SK-N-SH (cell line): ENCODE results near the gene HOXB8. TPM values are rescaled to one million over a fixed set of nuclear protein-coding genes. Genes with fewer than 3 reads are reported as not detected.

ENCODE experiments used
- CTCF ChIA-PET: fragments of 300-600, 350-600 bp; formaldehyde crosslinking; extraction: SDS; loops from one replicate; lab custom pipeline; 2021; lab: Yijun Ruan, JAX
- POLR2A ChIA-PET: fragments of 350-600 bp; sonication (Branson Sonifier 250); formaldehyde crosslinking; extraction: SDS; loops from one replicate; lab custom pipeline; 2020; ENCODE audit warnings: antibody characterized with exemption, inconsistent platforms; lab: Yijun Ruan, JAX
- DNase-seq: peaks from one replicate; pipeline ENCODE4 v3.0.0; 2012
- H2AFZ ChIP-seq: fragments of 200-600 bp; sonication (generic); 2 replicates; pipeline ENCODE4 v1.8.1; 2016; ENCODE audit warnings: antibody characterized with exemption, mild to moderate bottlenecking, low read depth
- H3F3A ChIP-seq: fragments of 200-600 bp; sonication (generic); replicated peaks from 2 replicates; pipeline ENCODE3; 2016; ENCODE audit warnings: antibody characterized with exemption, mild to moderate bottlenecking; ENCODE audit not compliant: insufficient read depth
- H3K27ac ChIP-seq, 2 experiments: fragments of 200-500 bp in 1 of 2; fragments of 200-600 bp in 1 of 2; sonication (Bioruptor generic) in 1 of 2; sonication (generic), shearing (Covaris generic) in 1 of 2; 2 replicates each; pipeline versions ENCODE4 v1.5.1 to v1.6.1; 2014 to 2016; ENCODE audit warnings: low read depth in 2 of 2, inconsistent platforms in 1 of 2, low read length in 1 of 2, mild to moderate bottlenecking in 1 of 2, mixed read lengths in 1 of 2
- H3K27me3 ChIP-seq: fragments of 200-600 bp; sonication (generic), shearing (Covaris generic); 2 replicates; pipeline ENCODE4 v1.6.1; 2016; ENCODE audit warnings: mixed run types; ENCODE audit not compliant: insufficient read depth
- H3K36me3 ChIP-seq, 2 experiments: fragments of 200-500 bp in 1 of 2; fragments of 200-600 bp in 1 of 2; sonication (Bioruptor generic) in 1 of 2; sonication (generic) in 1 of 2; replicated peaks in 1 of 2; 2 replicates each; pipeline versions ENCODE3 to v1.5.1; 2014 to 2016; ENCODE audit warnings: low read length in 1 of 2, mild to moderate bottlenecking in 1 of 2; ENCODE audit not compliant: insufficient read depth in 2 of 2, control insufficient read depth in 1 of 2
- H3K4me1 ChIP-seq, 2 experiments: fragments of 200-500 bp in 1 of 2; fragments of 200-600 bp in 1 of 2; sonication (Bioruptor generic) in 1 of 2; sonication (generic), shearing (Covaris generic) in 1 of 2; 2 replicates each; pipeline versions ENCODE4 v1.5.1 to v1.6.1; 2014 to 2016; ENCODE audit warnings: low read depth in 1 of 2, low read length in 1 of 2, mixed run types in 1 of 2; ENCODE audit not compliant: insufficient read depth in 2 of 2, control insufficient read depth in 1 of 2
- H3K4me2 ChIP-seq: fragments of 200-600 bp; sonication (generic), shearing (Covaris generic); 2 replicates; pipeline ENCODE4 v1.6.1; 2017; ENCODE audit warnings: mixed run types
- H3K4me3 ChIP-seq, 2 experiments: fragments of 200-500 bp in 1 of 2; fragments of 200-600 bp in 1 of 2; sonication (Bioruptor generic) in 1 of 2; sonication (generic), shearing (Covaris generic) in 1 of 2; 2 replicates each; pipeline versions ENCODE4 v1.5.1 to v1.8.1; 2014 to 2016; ENCODE audit warnings: low read depth in 2 of 2, inconsistent platforms in 1 of 2, low read length in 1 of 2, mild to moderate bottlenecking in 1 of 2, mixed read lengths in 1 of 2, moderate library complexity in 1 of 2
- H3K79me2 ChIP-seq: fragments of 200-600 bp; sonication (generic); 2 replicates; pipeline ENCODE4 v1.8.1; 2017; ENCODE audit warnings: mild to moderate bottlenecking; ENCODE audit not compliant: insufficient read depth
- H3K9ac ChIP-seq: fragments of 200-600 bp; sonication (generic); 2 replicates; pipeline ENCODE4 v1.6.1; 2017; ENCODE audit warnings: mixed run types
- H3K9me2 ChIP-seq: fragments of 200-600 bp; sonication (generic); 2 replicates; pipeline ENCODE4 v1.6.1; 2017; ENCODE audit warnings: mixed run types
- H3K9me3 ChIP-seq: fragments of 200-600 bp; sonication (generic); 2 replicates; pipeline ENCODE4 v1.6.1; 2017; ENCODE audit warnings: mixed run types, mild to moderate bottlenecking, moderate library complexity
- H4K20me1 ChIP-seq: fragments of 200-600 bp; sonication (generic); 2 replicates; pipeline ENCODE4 v1.6.1; 2017; ENCODE audit warnings: mild to moderate bottlenecking, mixed run types; ENCODE audit not compliant: insufficient read depth
- EZH2phosphoT487 ChIP-seq: fragments of 200-600 bp; sonication (generic); IDR thresholded peaks from 2 replicates; pipeline ENCODE4 v1.6.1; 2017; ENCODE audit warnings: low read depth, mixed run types, mild to moderate bottlenecking, antibody characterized with exemption, moderate library complexity, borderline replicate concordance
- FOXJ3 ChIP-seq: sonication (generic); formaldehyde crosslinking; IDR thresholded peaks from 2 replicates; pipeline ENCODE4 v1.5.1; 2020; ENCODE audit warnings: mild to moderate bottlenecking, missing genetic modification reagents
- FOXM1 ChIP-seq: IDR thresholded peaks from 2 replicates; pipeline ENCODE4 v1.4.0; 2012; ENCODE audit warnings: low read depth, mild to moderate bottlenecking
- JUND ChIP-seq: IDR thresholded peaks from 2 replicates; pipeline ENCODE4 v1.4.0; 2012
- NRF1 ChIP-seq: IDR thresholded peaks from 2 replicates; pipeline ENCODE4 v1.6.1; 2012; ENCODE audit warnings: low read depth, mild to moderate bottlenecking, low read length
- SIN3A ChIP-seq: IDR thresholded peaks from 2 replicates; pipeline ENCODE4 v1.6.1; 2012; ENCODE audit warnings: low read depth, mild to moderate bottlenecking, low read length, moderate library complexity, borderline replicate concordance
- TCF12 ChIP-seq: IDR thresholded peaks from 2 replicates; pipeline ENCODE4 v1.4.0; 2012
- WGBS: methylation state at CpG from one replicate; pipeline ENCODE4 v1.1.6; 2017; ENCODE audit warnings: low lambda C conversion rate; 5-methylcytosine and 5-hydroxymethylcytosine counted together
- polyA plus RNA-seq, 3 experiments: library from polyadenylated mRNA; depleted of rRNA; stranded (reverse); fragments of >200 nt; gene quantifications; 2 replicates each; pipeline ENCODE4 v1.2.3, GENCODE V29; 2012
- TF ChIP-seq, protein P1 (sequence below): IDR thresholded peaks from 2 replicates; pipeline ENCODE4 v1.6.1; 2012; ENCODE audit warnings: mild to moderate bottlenecking, low read depth, low read length, moderate library complexity
- TF ChIP-seq, protein P2 (sequence below): IDR thresholded peaks from 2 replicates; pipeline ENCODE4 v1.4.0; 2012; ENCODE audit warnings: low read depth, borderline replicate concordance

The HOXB8 gene
- polyA plus RNA-seq, 1 of the 3 experiments (the other 2 are of a cell fraction) = not detected

GRCh38 chr17:48634493-48635208, 19.6 kb upstream of the HOXB8 start:
- H3F3A ChIP-seq = no peaks in the 10 kb centered on the region
- H3K79me2 ChIP-seq = no peaks in the 10 kb centered on the region
- CTCF ChIA-PET = interaction anchor here (0.7 to 4.6 kb wide), 7 partner anchors 10 to 142 kb away, joined by 3 to 50 read pairs (median 6); partner anchors contain the start of gene HOXB9
- no peak overlapping the region for H3K27ac ChIP-seq
- no peak overlapping the region for H2AFZ ChIP-seq
- H3K4me1 ChIP-seq = no peaks in the 10 kb centered on the region
- 0 out of 2 replicates have a peak, but pooled peaks have one; percentile 23 for TF ChIP-seq EZH2phosphoT487
- TF ChIP-seq FOXJ3 (CRISPR knock-in tag) = no peak
- TF ChIP-seq, protein P1, sequence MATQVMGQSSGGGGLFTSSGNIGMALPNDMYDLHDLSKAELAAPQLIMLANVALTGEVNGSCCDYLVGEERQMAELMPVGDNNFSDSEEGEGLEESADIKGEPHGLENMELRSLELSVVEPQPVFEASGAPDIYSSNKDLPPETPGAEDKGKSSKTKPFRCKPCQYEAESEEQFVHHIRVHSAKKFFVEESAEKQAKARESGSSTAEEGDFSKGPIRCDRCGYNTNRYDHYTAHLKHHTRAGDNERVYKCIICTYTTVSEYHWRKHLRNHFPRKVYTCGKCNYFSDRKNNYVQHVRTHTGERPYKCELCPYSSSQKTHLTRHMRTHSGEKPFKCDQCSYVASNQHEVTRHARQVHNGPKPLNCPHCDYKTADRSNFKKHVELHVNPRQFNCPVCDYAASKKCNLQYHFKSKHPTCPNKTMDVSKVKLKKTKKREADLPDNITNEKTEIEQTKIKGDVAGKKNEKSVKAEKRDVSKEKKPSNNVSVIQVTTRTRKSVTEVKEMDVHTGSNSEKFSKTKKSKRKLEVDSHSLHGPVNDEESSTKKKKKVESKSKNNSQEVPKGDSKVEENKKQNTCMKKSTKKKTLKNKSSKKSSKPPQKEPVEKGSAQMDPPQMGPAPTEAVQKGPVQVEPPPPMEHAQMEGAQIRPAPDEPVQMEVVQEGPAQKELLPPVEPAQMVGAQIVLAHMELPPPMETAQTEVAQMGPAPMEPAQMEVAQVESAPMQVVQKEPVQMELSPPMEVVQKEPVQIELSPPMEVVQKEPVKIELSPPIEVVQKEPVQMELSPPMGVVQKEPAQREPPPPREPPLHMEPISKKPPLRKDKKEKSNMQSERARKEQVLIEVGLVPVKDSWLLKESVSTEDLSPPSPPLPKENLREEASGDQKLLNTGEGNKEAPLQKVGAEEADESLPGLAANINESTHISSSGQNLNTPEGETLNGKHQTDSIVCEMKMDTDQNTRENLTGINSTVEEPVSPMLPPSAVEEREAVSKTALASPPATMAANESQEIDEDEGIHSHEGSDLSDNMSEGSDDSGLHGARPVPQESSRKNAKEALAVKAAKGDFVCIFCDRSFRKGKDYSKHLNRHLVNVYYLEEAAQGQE = no peak
- no peak for TF ChIP-seq FOXM1
- no peak for TF ChIP-seq TCF12
- TF ChIP-seq, protein P2, sequence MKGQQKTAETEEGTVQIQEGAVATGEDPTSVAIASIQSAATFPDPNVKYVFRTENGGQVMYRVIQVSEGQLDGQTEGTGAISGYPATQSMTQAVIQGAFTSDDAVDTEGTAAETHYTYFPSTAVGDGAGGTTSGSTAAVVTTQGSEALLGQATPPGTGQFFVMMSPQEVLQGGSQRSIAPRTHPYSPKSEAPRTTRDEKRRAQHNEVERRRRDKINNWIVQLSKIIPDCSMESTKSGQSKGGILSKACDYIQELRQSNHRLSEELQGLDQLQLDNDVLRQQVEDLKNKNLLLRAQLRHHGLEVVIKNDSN = no peak
- no peak for TF ChIP-seq SIN3A
- no peak for TF ChIP-seq NRF1
- no peaks in the 10 kb centered on the region for H3K9me3 ChIP-seq
- peaks cover 100% of the 10 kb centered on the region for H3K27me3 ChIP-seq
- no peak overlapping the region for H3K9ac ChIP-seq
- POLR2A ChIA-PET = no interaction called here
- no peaks in the 10 kb centered on the region for H4K20me1 ChIP-seq
- no peaks in the 10 kb centered on the region for H3K36me3 ChIP-seq
- WGBS = 34% methylated on average over 20 of the region's 20 CpGs
- H3K4me3 ChIP-seq = no peak overlapping the region
- H3K9me2 ChIP-seq = no peaks in the 10 kb centered on the region
- DNase-seq = no peak
- H3K4me2 ChIP-seq = no peak overlapping the region

GRCh38 chr17:48633266-48633677, 18.2 kb upstream of the HOXB8 start:
- Histone ChIP-seq H3K9ac (no peak overlapping the region), H4K20me1 (no peaks in the 10 kb centered on the region), H3K27me3 (peaks cover 100% of the 10 kb centered on the region), H2AFZ (no peak overlapping the region), H3K36me3 (no peaks in the 10 kb centered on the region), H3F3A (no peaks in the 10 kb centered on the region), H3K27ac (no peak overlapping the region), H3K4me3 (no peak overlapping the region), H3K4me2 (no peak overlapping the region), H3K9me3 (no peaks in the 10 kb centered on the region), H3K79me2 (no peaks in the 10 kb centered on the region)
- CTCF ChIA-PET = interaction anchor here (2.0 kb wide), 1 partner anchor 15 kb away, joined by 16 read pairs; no protein-coding TSS in a partner anchor
- no peak for DNase-seq
- POLR2A ChIA-PET = no interaction called here
- WGBS = 37% methylated on average over 34 of the region's 35 CpGs
- TF ChIP-seq JUND = no peak
- TF ChIP-seq, all 33 proteins: peak for 0
- no peaks in the 10 kb centered on the region for H3K4me1 ChIP-seq
- no peaks in the 10 kb centered on the region for H3K9me2 ChIP-seq
